B cell (primary cell): ENCODE data around the gene RNF130. TPM values are rescaled to one million over a fixed set of nuclear protein-coding genes. Genes with fewer than 3 reads are reported as not detected.

Source experiments
- ATAC-seq: fragments of 200-7000 bp; cut with Tn5 transposase; one replicate; pipeline ENCODE4 v1.10.0; 2021; ENCODE audit warnings: low read depth, mild to moderate bottlenecking, moderate number of reproducible peaks, moderate library complexity
- CTCF ChIA-PET: fragments of 350-600 bp; sonication (Branson Sonifier 250); formaldehyde crosslinking; loops from one replicate; lab custom pipeline; 2021; ENCODE audit warnings: antibody characterized with exemption, inconsistent platforms; lab: Charles Lee
- POLR2A ChIA-PET: fragments of 350-600 bp; sonication (Branson Sonifier 250); formaldehyde crosslinking; loops from one replicate; lab custom pipeline; 2021; ENCODE audit warnings: antibody characterized with exemption; lab: Charles Lee
- DNase-seq: peaks from one replicate; pipeline ENCODE4 v3.0.0; 2013
- H2AFZ ChIP-seq: 2 replicates; pipeline ENCODE4 v1.6.1; 2012; ENCODE audit warnings: mild to moderate bottlenecking, low read depth, low read length; ENCODE audit not compliant: insufficient read depth, poor library complexity, severe bottlenecking
- H3K27ac ChIP-seq, 2 donors: 1 replicate in 1 of 2; 2 replicates in 1 of 2; pipeline ENCODE4 v1.5.1; 2012 to 2013; ENCODE audit warnings: low read length in 2 of 2, mild to moderate bottlenecking in 2 of 2, moderate library complexity in 1 of 2
- H3K27me3 ChIP-seq, 4 experiments: fragments of 200-600 bp in 1 of 4; sonication (generic) in 1 of 4; replicated peaks in 1 of 4; 1 replicate in 2 of 4; 2 replicates in 2 of 4; pipeline versions ENCODE4 v1.6.1 to v1.7.0; 2013 to 2016; ENCODE audit warnings: low read length in 3 of 4, mild to moderate bottlenecking in 2 of 4, mixed read lengths in 1 of 4, moderate library complexity in 1 of 4; ENCODE audit not compliant: insufficient read depth in 4 of 4, control insufficient read depth in 3 of 4; ENCODE audit errors: control extremely low read depth in 1 of 4
- H3K36me3 ChIP-seq, 2 experiments: replicated peaks in 1 of 2; 1 replicate in 1 of 2; 2 replicates in 1 of 2; pipeline versions ENCODE4 v1.6.1 to v1.7.1; 2013; ENCODE audit warnings: low read length in 1 of 2; ENCODE audit not compliant: insufficient read depth in 2 of 2, control insufficient read depth in 1 of 2; ENCODE audit errors: control extremely low read depth in 1 of 2, extremely low read depth in 1 of 2
- H3K4me1 ChIP-seq, 2 donors: fragments of 200-600 bp in 1 of 2; sonication (generic) in 1 of 2; 1 replicate in 1 of 2; 2 replicates in 1 of 2; pipeline versions ENCODE4 v1.5.1 to v1.6.1; 2013 to 2017; ENCODE audit warnings: low read length in 2 of 2; ENCODE audit not compliant: control insufficient read depth in 2 of 2, insufficient read depth in 2 of 2
- H3K4me2 ChIP-seq: replicated peaks from 2 replicates; pipeline ENCODE3; 2012; ENCODE audit warnings: mild to moderate bottlenecking, low read depth, low read length; ENCODE audit not compliant: poor library complexity, severe bottlenecking
- H3K4me3 ChIP-seq, 5 experiments: fragments of 200-600 bp in 1 of 5; sonication (generic) in 1 of 5; 1 replicate in 3 of 5; 2 replicates in 2 of 5; pipeline versions ENCODE4 v1.5.1 to v1.7.0; 2011 to 2016; ENCODE audit warnings: low read length in 4 of 5, mild to moderate bottlenecking in 4 of 5, low read depth in 2 of 5, control low read depth in 1 of 5, moderate library complexity in 1 of 5; ENCODE audit not compliant: insufficient read depth in 1 of 5; ENCODE audit errors: control extremely low read depth in 1 of 5, extremely low read depth in 1 of 5
- H3K79me2 ChIP-seq: fragments of 200-600 bp; sonication (generic); one replicate; pipeline ENCODE4 v1.6.0; 2016; ENCODE audit warnings: low read length; ENCODE audit not compliant: control insufficient read depth, insufficient read depth
- H3K9ac ChIP-seq: fragments of 200-600 bp; sonication (generic); 2 replicates; pipeline ENCODE4 v1.6.1; 2017; ENCODE audit warnings: mild to moderate bottlenecking, low read length, moderate library complexity
- H3K9me3 ChIP-seq, 3 donors: one replicate each; pipeline versions ENCODE4 v1.6.1 to v1.7.1; 2013; ENCODE audit warnings: low read length in 2 of 3; ENCODE audit not compliant: control insufficient read depth in 2 of 3, insufficient read depth in 1 of 3; ENCODE audit errors: control extremely low read depth in 1 of 3
- H4K20me1 ChIP-seq: 2 replicates; pipeline ENCODE4 v1.6.0; 2012; ENCODE audit warnings: mild to moderate bottlenecking, low read length; ENCODE audit not compliant: insufficient read depth, control insufficient read depth, poor library complexity, severe bottlenecking
- H3K27ac Mint-ChIP-seq: one replicate; pipeline ENCODE4 v1.8.0; 2021; ENCODE audit warnings: mixed read lengths
- H3K27me3 Mint-ChIP-seq: one replicate; pipeline ENCODE4 v1.8.0; 2021; ENCODE audit warnings: mixed read lengths
- H3K4me1 Mint-ChIP-seq: one replicate; pipeline ENCODE4 v1.8.0; 2021; ENCODE audit warnings: mixed read lengths
- H3K4me3 Mint-ChIP-seq: one replicate; pipeline ENCODE4 v1.8.0; 2021; ENCODE audit warnings: mixed read lengths
- H3K9me3 Mint-ChIP-seq: one replicate; pipeline ENCODE4 v1.8.0; 2022; ENCODE audit warnings: mixed read lengths; ENCODE audit not compliant: insufficient read depth
- CTCF ChIP-seq: fragments of 200-600 bp; IDR thresholded peaks from one replicate; pipeline ENCODE4 v1.8.0; 2022; ENCODE audit warnings: antibody characterized with exemption, mild to moderate bottlenecking
- EZH2 ChIP-seq: IDR thresholded peaks from 2 replicates; pipeline ENCODE4 v1.6.1; 2012; ENCODE audit warnings: borderline replicate concordance, low read depth, mild to moderate bottlenecking, moderate library complexity, low read length; ENCODE audit not compliant: insufficient read depth, poor library complexity, severe bottlenecking
- WGBS: methylation state at CpG from one replicate; pipeline ENCODE4 v1.1.5; 2013; ENCODE audit warnings: missing lambda C conversion rate; ENCODE audit not compliant: insufficient coverage; 5-methylcytosine and 5-hydroxymethylcytosine counted together
- intact Hi-C: fragments of 100-400 bp; cut with micrococcal nuclease; formaldehyde crosslinking; loops from one replicate; pipeline ENCODE4 v1.10.0; 2022
- polyA plus RNA-seq: library from polyadenylated mRNA; depleted of rRNA; stranded (reverse); fragments of >200 nt; gene quantifications from 2 replicates; pipeline ENCODE4 v1.2.3, GENCODE V29; 2012
- total RNA-seq, 2 donors: library from RNA; stranded (reverse); fragments of 120-200 nt in 1 of 2; gene quantifications; 1 replicate in 1 of 2; 2 replicates in 1 of 2; pipeline versions ENCODE4 v1.2.3 to v1.2.4, GENCODE V29; 2013 to 2022

The RNF130 gene
- total and polyA plus RNA-seq, 2 donors (not counting 1 experiment from before 2014, with no cell fraction given), result 18.1 to 25.8 TPM

GRCh38 chr5:179969110-179969509 is 102.4 kb downstream of the RNF130 start:
- no peaks in the 10 kb centered on the region for H3K79me2 ChIP-seq
- no peak for DNase-seq
- Mint-ChIP-seq H3K4me1 (peaks cover 56% of the 10 kb centered on the region), H3K4me3 (no peak overlapping the region), H3K27ac (peak overlapping the region; percentile 82), H3K27me3 (no peaks in the 10 kb centered on the region), H3K9me3 (no peaks in the 10 kb centered on the region)
- intact Hi-C loops, result no loop called here
- H3K4me1 ChIP-seq, result peaks cover 24 to 32% of the 10 kb centered on the region in 2 donors
- no peak for TF ChIP-seq CTCF
- no peak for TF ChIP-seq EZH2
- H2AFZ ChIP-seq, result no peak overlapping the region
- H4K20me1 ChIP-seq, result no peaks in the 10 kb centered on the region
- ChIA-PET CTCF (interaction anchor here (1.2 kb wide), 1 partner anchor 167 kb away, joined by 4 read pairs; no protein-coding TSS in a partner anchor), POLR2A (no interaction called here)
- no peak overlapping the region for H3K4me2 ChIP-seq
- peak overlapping the region in 1 of 2 donors; percentile 89 for H3K27ac ChIP-seq
- no peak overlapping the region for H3K9ac ChIP-seq
- no peak overlapping the region for H3K4me3 ChIP-seq
- whole genome bisulfite sequencing, result 90% methylated on average over 3 of the region's 4 CpGs
- peaks cover 5 to 11% of the 10 kb centered on the region in 2 experiments for H3K36me3 ChIP-seq
- no peaks in the 10 kb centered on the region for H3K27me3 ChIP-seq
- H3K9me3 ChIP-seq, result peaks cover 0 to 6% (median 0%) of the 10 kb centered on the region in 3 donors
- no peak for ATAC-seq

GRCh38 chr5:179967489-179967888 is 104.1 kb downstream of the RNF130 start:
- intact Hi-C loops, result no loop called here

More at GRCh38 chr5:179967489-179967888, 104.1 kb downstream of the RNF130 start:
- ATAC-seq (no peak), DNase-seq (no peak)
- Histone ChIP-seq H3K9me3 (peaks cover 0 to 6% (median 0%) of the 10 kb centered on the region in 3 donors), H3K27ac (peak overlapping the region; percentile 15 to 35), H3K9ac (no peak overlapping the region), H3K79me2 (no peaks in the 10 kb centered on the region), H3K4me3 (no peak overlapping the region), H3K4me2 (no peak overlapping the region), H2AFZ (no peak overlapping the region), H4K20me1 (no peaks in the 10 kb centered on the region), H3K27me3 (no peaks in the 10 kb centered on the region), H3K4me1 (peaks cover 24 to 31% of the 10 kb centered on the region in 2 donors), H3K36me3 (peaks cover 6 to 11% of the 10 kb centered on the region in 2 experiments)
- CTCF ChIA-PET, result no interaction called here
- TF ChIP-seq EZH2, result no peak
- no peak for TF ChIP-seq CTCF
- Mint-ChIP-seq H3K27me3 (no peaks in the 10 kb centered on the region), H3K4me3 (no peak overlapping the region), H3K9me3 (no peaks in the 10 kb centered on the region), H3K4me1 (peaks cover 48% of the 10 kb centered on the region), H3K27ac (peak overlapping the region; percentile 46)
- WGBS, result no CpG with 5 or more reads among the region's 1 CpG
- POLR2A ChIA-PET, result no interaction called here
